Stimulated activated CD4-positive, alpha-beta T cell treated with anti-CD3 and anti-CD28 coated beads, Interleukin-2, amount 100 ng/mL, for 48 hours (primary cell): ENCODE measurements around the gene GPR137C.
"Not testable (repeated sequence)": the region's sequence is repeated elsewhere in the genome, so short reads cannot be mapped to it uniquely, and the experiment has no call there.

Experiments
- DNase-seq, 2 donors: peaks; one replicate each; pipeline ENCODE4 v3.0.0-alpha.2; 2020

Gene GPR137C

GRCh38 chr14:52552063-52552988, at the start of gene GPR137C, which contains the start of gene TXNDC16:
GPR137C (plus strand) TSS chr14:52552836; CDS start chr14:52553148, 312 bp downstream.
TXNDC16 (minus strand) TSS chr14:52552505; CDS start chr14:52543557, 8,948 bp downstream.
- DNase-seq: peak; percentile 98 to 99

GRCh38 chr14:52513249-52513648, 39.4 kb upstream of the GPR137C start:
- DNase-seq: no peak

GRCh38 chr14:52514046-52514811, 38.4 kb upstream of the GPR137C start:
- DNase-seq: no peak

GRCh38 chr14:52522033-52522432, 30.6 kb upstream of the GPR137C start:
- no peak for DNase-seq

GRCh38 chr14:52522581-52523345, 29.9 kb upstream of the GPR137C start:
- DNase-seq: no peak

- no peak for DNase-seq
These were observed 25.6 kb upstream of the GPR137C start for GRCh38 chr14:52527052-52527451.

- no peak for DNase-seq
These were observed 21.2 kb upstream of the GPR137C start for GRCh38 chr14:52531481-52531880.

- DNase-seq: no peak
These were observed 16.4 kb upstream of the GPR137C start for GRCh38 chr14:52536269-52536668.

GRCh38 chr14:52538623-52539022, 14.0 kb upstream of the GPR137C start:
- DNase-seq: no peak

GRCh38 chr14:52545584-52546317, 6.9 kb upstream of the GPR137C start:
- DNase-seq: no peak

GRCh38 chr14:52546318-52546670, 6.3 kb upstream of the GPR137C start:
- DNase-seq: no peak

GRCh38 chr14:52547027-52547426, 5.6 kb upstream of the GPR137C start:
- no peak for DNase-seq

- DNase-seq: no peak
These were observed 5.1 kb upstream of the GPR137C start for GRCh38 chr14:52547526-52547925.

- no peak for DNase-seq
These were observed 2.0 kb upstream of the GPR137C start for GRCh38 chr14:52550661-52551060.

GRCh38 chr14:52551205-52551604, 1.4 kb upstream of the GPR137C start:
- no peak for DNase-seq

GRCh38 chr14:52551696-52552062, 957 bp upstream of the GPR137C start:
- no peak for DNase-seq

- peak; percentile 6 to 24 for DNase-seq
These were observed 500 bp downstream of the GPR137C start for GRCh38 chr14:52553002-52553670.

GRCh38 chr14:52553671-52554575, 1.3 kb downstream of the GPR137C start:
- peak; percentile 67 for DNase-seq

GRCh38 chr14:52558688-52559087, 6.1 kb downstream of the GPR137C start:
- no peak for DNase-seq

- no peak for DNase-seq
These were observed 10.5 kb downstream of the GPR137C start for GRCh38 chr14:52563120-52563519.

GRCh38 chr14:52568454-52568853, 15.8 kb downstream of the GPR137C start:
- not testable (repeated sequence) for DNase-seq
